Subcutaneous abdominal adipose tissue (tissue), 5 donors: ENCODE data around the gene NDUFB2.
"Not testable (repeated sequence)": the region's sequence is repeated elsewhere in the genome, so short reads cannot be mapped to it uniquely, and the experiment has no call there.

Experiments used
- H3K27ac ChIP-seq: one replicate; pipeline ENCODE4 v1.7.0; 2013; ENCODE audit warnings: low read depth, mild to moderate bottlenecking, inconsistent platforms, low read length, moderate library complexity
- H3K27me3 ChIP-seq, 5 donors: one replicate each; pipeline ENCODE4 v1.7.0; 2013; ENCODE audit warnings: low read length in 5 of 5, inconsistent platforms in 1 of 5; ENCODE audit not compliant: control insufficient read depth in 5 of 5, insufficient read depth in 4 of 5
- H3K36me3 ChIP-seq, 5 donors: one replicate each; pipeline ENCODE4 v1.7.0; 2013; ENCODE audit warnings: low read length in 5 of 5; ENCODE audit not compliant: control insufficient read depth in 5 of 5, insufficient read depth in 5 of 5
- H3K4me1 ChIP-seq, 5 donors: one replicate each; pipeline ENCODE4 v1.7.0; 2013; ENCODE audit warnings: low read length in 5 of 5, mild to moderate bottlenecking in 3 of 5, moderate library complexity in 1 of 5; ENCODE audit not compliant: control insufficient read depth in 5 of 5, insufficient read depth in 5 of 5
- H3K4me3 ChIP-seq, 5 donors: one replicate each; pipeline ENCODE4 v1.7.0; 2013; ENCODE audit warnings: low read length in 5 of 5, low read depth in 1 of 5
- H3K9ac ChIP-seq, 5 donors: one replicate each; pipeline ENCODE4 v1.7.0; 2013; ENCODE audit warnings: low read length in 5 of 5, mild to moderate bottlenecking in 4 of 5, moderate library complexity in 3 of 5
- H3K9me3 ChIP-seq, 5 donors: one replicate each; pipeline ENCODE4 v1.7.0; 2013; ENCODE audit warnings: low read length in 5 of 5; ENCODE audit not compliant: control insufficient read depth in 5 of 5
- donor health status: healthy.
- donor health status: healthy.
- donor health status: healthy.
- donor health status: healthy.
- donor health status: healthy.

Gene NDUFB2

GRCh38 chr7:140671966-140672365 is 24.5 kb upstream of the NDUFB2 start:
- Histone ChIP-seq H3K4me3 (peak overlapping the region in 3 of 5 donors; percentile 59 to 87 (median 82)), H3K36me3 (no peaks in the 10 kb centered on the region), H3K27ac (no peak overlapping the region), H3K9ac (no peak overlapping the region), H3K27me3 (no peaks in the 10 kb centered on the region), H3K9me3 (no peaks in the 10 kb centered on the region), H3K4me1 (peaks cover 0 to 44% (median 32%) of the 10 kb centered on the region in 5 donors)

GRCh38 chr7:140672382-140673062 is 24.0 kb upstream of the NDUFB2 start, which contains the start of gene ADCK2:
ADCK2 (plus strand) TSS chr7:140672945; CDS start chr7:140673331, 386 bp downstream.
- Histone ChIP-seq H3K4me1 (peaks cover 0 to 44% (median 32%) of the 10 kb centered on the region in 5 donors), H3K4me3 (peak within 1 kb of the TSS; percentile 54 to 87 (median 82)), H3K27me3 (no peaks in the 10 kb centered on the region), H3K9me3 (no peaks in the 10 kb centered on the region), H3K36me3 (no peaks in the 10 kb centered on the region), H3K27ac (peak within 1 kb of the TSS; percentile 69), H3K9ac (peak within 1 kb of the TSS in 4 of 5 donors; percentile 56 to 85 (median 82))

- Histone ChIP-seq H3K4me1 (peaks cover 0 to 44% (median 32%) of the 10 kb centered on the region in 5 donors), H3K27ac (peak overlapping the region; percentile 69), H3K9me3 (no peaks in the 10 kb centered on the region), H3K4me3 (peak overlapping the region; percentile 54 to 87 (median 82)), H3K36me3 (peaks cover 0 to 5% (median 0%) of the 10 kb centered on the region in 5 donors), H3K9ac (peak overlapping the region in 4 of 5 donors; percentile 56 to 85 (median 82)), H3K27me3 (no peaks in the 10 kb centered on the region)
Measured at GRCh38 chr7:140673063-140673773, 23.3 kb upstream of the NDUFB2 start.

- H3K4me3 ChIP-seq, result peak overlapping the region; percentile 54 to 87 (median 82)
- H3K4me1 ChIP-seq, result peaks cover 0 to 44% (median 32%) of the 10 kb centered on the region in 5 donors
- no peaks in the 10 kb centered on the region for H3K27me3 ChIP-seq
- H3K9me3 ChIP-seq, result no peaks in the 10 kb centered on the region
- peaks cover 0 to 11% (median 5%) of the 10 kb centered on the region in 5 donors for H3K36me3 ChIP-seq
- peak overlapping the region; percentile 69 for H3K27ac ChIP-seq
- H3K9ac ChIP-seq, result peak overlapping the region in 4 of 5 donors; percentile 56 to 85 (median 82)
Measured at GRCh38 chr7:140673774-140674155, 22.7 kb upstream of the NDUFB2 start.

- Histone ChIP-seq H3K4me1 (peaks cover 0 to 44% (median 32%) of the 10 kb centered on the region in 5 donors), H3K9ac (peak overlapping the region in 1 of 5 donors; percentile 82), H3K27me3 (no peaks in the 10 kb centered on the region), H3K4me3 (no peak overlapping the region), H3K27ac (peak overlapping the region; percentile 69), H3K36me3 (peaks cover 0 to 17% (median 11%) of the 10 kb centered on the region in 5 donors), H3K9me3 (no peaks in the 10 kb centered on the region)
Measured at GRCh38 chr7:140674356-140674800, 22.1 kb upstream of the NDUFB2 start.

GRCh38 chr7:140674899-140675701 is 21.4 kb upstream of the NDUFB2 start:
- H3K27me3 ChIP-seq, result no peaks in the 10 kb centered on the region
- peaks cover 0 to 44% (median 32%) of the 10 kb centered on the region in 5 donors for H3K4me1 ChIP-seq
- H3K27ac ChIP-seq, result peak overlapping the region; percentile 69
- no peak overlapping the region for H3K4me3 ChIP-seq
- H3K36me3 ChIP-seq, result peaks cover 0 to 22% (median 13%) of the 10 kb centered on the region in 5 donors
- no peaks in the 10 kb centered on the region for H3K9me3 ChIP-seq
- peak overlapping the region in 1 of 5 donors; percentile 31 for H3K9ac ChIP-seq

- Histone ChIP-seq H3K27ac (peak overlapping the region; percentile 69), H3K9me3 (no peaks in the 10 kb centered on the region), H3K4me3 (no peak overlapping the region), H3K9ac (peak overlapping the region in 1 of 5 donors; percentile 31), H3K4me1 (peaks cover 0 to 44% (median 32%) of the 10 kb centered on the region in 5 donors), H3K27me3 (no peaks in the 10 kb centered on the region), H3K36me3 (peaks cover 0 to 29% (median 19%) of the 10 kb centered on the region in 5 donors)
Measured at GRCh38 chr7:140675726-140676125, 20.8 kb upstream of the NDUFB2 start.

GRCh38 chr7:140676306-140676705 is 20.2 kb upstream of the NDUFB2 start:
- Histone ChIP-seq H3K9ac (no peak overlapping the region), H3K36me3 (peaks cover 0 to 33% (median 23%) of the 10 kb centered on the region in 5 donors), H3K9me3 (no peaks in the 10 kb centered on the region), H3K4me3 (no peak overlapping the region), H3K27ac (peak overlapping the region; percentile 69), H3K4me1 (peaks cover 0 to 44% (median 32%) of the 10 kb centered on the region in 5 donors), H3K27me3 (no peaks in the 10 kb centered on the region)

GRCh38 chr7:140676956-140677355 is 19.6 kb upstream of the NDUFB2 start:
- Histone ChIP-seq H3K4me1 (peaks cover 0 to 42% (median 32%) of the 10 kb centered on the region in 5 donors), H3K36me3 (peaks cover 0 to 39% (median 26%) of the 10 kb centered on the region in 5 donors)
- H3K9me3 ChIP-seq, H3K9ac ChIP-seq, H3K27me3 ChIP-seq, H3K27ac ChIP-seq, H3K4me3 ChIP-seq: not testable (repeated sequence)
